ENCODE data around the gene CBL.

DNA sequence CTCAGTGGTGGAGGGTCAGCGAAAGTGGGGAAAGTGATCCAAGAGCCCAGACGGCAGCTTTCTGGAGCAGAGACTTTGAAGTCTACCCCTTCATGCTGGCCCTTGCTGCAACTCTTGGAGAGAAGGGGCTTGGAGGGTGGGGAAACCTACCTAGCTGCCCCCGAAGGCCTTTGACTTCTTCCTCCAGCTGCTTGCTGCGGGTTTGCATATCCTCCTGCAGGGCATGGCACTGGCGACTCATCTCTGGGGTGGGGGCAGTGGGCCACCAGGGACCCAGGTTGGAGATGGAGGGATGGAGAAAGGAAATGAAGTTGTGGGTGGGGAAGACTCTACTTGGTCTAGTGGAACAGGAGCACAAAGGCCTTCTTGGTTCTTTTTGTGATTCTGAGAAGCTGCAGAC is 13.1 kb upstream of the CBL start:
- TF ChIP-seq, protein P1, sequence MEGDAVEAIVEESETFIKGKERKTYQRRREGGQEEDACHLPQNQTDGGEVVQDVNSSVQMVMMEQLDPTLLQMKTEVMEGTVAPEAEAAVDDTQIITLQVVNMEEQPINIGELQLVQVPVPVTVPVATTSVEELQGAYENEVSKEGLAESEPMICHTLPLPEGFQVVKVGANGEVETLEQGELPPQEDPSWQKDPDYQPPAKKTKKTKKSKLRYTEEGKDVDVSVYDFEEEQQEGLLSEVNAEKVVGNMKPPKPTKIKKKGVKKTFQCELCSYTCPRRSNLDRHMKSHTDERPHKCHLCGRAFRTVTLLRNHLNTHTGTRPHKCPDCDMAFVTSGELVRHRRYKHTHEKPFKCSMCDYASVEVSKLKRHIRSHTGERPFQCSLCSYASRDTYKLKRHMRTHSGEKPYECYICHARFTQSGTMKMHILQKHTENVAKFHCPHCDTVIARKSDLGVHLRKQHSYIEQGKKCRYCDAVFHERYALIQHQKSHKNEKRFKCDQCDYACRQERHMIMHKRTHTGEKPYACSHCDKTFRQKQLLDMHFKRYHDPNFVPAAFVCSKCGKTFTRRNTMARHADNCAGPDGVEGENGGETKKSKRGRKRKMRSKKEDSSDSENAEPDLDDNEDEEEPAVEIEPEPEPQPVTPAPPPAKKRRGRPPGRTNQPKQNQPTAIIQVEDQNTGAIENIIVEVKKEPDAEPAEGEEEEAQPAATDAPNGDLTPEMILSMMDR (IDR thresholded peaks at IDR 0.05; ENCODE audit: borderline replicate concordance, extremely low read depth, low read length, poor library complexity, severe bottlenecking), result no peak
- no peak for TF ChIP-seq EZH2 (IDR thresholded peaks at IDR 0.05; ENCODE audit: borderline replicate concordance, low read depth, low read length, severe bottlenecking)
